ENCODE data around the gene RSU1. TPM values are rescaled to one million over a fixed set of nuclear protein-coding genes. Genes with fewer than 3 reads are reported as not detected.

RSU1 gene
- total RNA-seq, 1 donor from 2014 or later, result 33.7 TPM

DNA sequence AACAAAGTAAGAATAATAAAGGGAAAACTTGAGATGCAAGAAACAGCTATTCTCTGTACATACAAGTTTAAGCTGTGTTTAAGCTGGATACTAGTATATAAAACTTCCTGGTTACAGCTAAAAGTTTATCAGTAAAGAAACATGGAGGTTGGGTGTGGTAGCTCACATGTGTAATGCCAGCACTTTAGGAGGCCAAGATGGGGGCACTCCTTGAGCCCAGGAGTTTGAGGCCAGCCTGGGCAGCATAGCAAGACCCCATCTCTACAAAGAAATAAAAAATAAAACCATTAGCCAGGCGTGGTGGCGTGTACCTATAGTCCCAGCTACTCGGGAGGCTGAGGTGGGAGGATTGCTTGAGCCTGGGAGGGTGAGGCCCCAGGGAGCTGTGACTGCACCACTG, 3.2 kb downstream of the RSU1 start:
- Mint-ChIP-seq H3K9me3 (no peaks in the 10 kb centered on the region), H3K4me1 (peaks cover 30% of the 10 kb centered on the region)

DNA sequence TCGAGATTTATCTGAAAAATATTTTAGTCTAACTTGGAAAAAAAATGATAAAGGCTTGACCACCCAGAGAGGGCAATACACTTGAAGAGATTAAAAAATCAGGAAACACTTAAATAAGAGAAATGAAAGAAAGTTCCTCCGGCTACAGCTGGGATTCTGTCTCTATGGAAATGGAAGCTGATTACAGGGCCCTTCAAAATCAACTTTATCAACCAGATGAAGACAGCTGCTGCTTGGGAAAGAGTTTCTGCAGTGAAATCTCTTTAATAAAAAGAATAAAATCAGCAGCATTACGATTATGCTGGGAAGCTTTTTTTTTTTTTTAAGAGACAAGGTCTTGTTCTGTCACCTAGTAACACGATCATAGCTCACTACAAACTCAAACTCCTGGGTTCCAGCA, 4.5 kb downstream of the RSU1 start:
- DNase-seq (ENCODE audit: low read depth, low spot score), result no peak
- Mint-ChIP-seq H3K4me1 (peaks cover 24% of the 10 kb centered on the region), H3K9me3 (no peaks in the 10 kb centered on the region), H3K4me3 (no peak overlapping the region), H3K27me3 (ENCODE audit: low read depth) (peaks cover 2% of the 10 kb centered on the region), H3K36me3 (ENCODE audit: low read depth) (no peaks in the 10 kb centered on the region), H3K27ac (ENCODE audit: unreplicated experiment) (no peak overlapping the region)
- TF ChIP-seq, protein P1, sequence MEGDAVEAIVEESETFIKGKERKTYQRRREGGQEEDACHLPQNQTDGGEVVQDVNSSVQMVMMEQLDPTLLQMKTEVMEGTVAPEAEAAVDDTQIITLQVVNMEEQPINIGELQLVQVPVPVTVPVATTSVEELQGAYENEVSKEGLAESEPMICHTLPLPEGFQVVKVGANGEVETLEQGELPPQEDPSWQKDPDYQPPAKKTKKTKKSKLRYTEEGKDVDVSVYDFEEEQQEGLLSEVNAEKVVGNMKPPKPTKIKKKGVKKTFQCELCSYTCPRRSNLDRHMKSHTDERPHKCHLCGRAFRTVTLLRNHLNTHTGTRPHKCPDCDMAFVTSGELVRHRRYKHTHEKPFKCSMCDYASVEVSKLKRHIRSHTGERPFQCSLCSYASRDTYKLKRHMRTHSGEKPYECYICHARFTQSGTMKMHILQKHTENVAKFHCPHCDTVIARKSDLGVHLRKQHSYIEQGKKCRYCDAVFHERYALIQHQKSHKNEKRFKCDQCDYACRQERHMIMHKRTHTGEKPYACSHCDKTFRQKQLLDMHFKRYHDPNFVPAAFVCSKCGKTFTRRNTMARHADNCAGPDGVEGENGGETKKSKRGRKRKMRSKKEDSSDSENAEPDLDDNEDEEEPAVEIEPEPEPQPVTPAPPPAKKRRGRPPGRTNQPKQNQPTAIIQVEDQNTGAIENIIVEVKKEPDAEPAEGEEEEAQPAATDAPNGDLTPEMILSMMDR (conservative IDR thresholded peaks at IDR 0.05), result no peak

More for the DNA sequence above, 3.2 kb downstream of the RSU1 start:
- TF ChIP-seq, protein P1 (conservative IDR thresholded peaks at IDR 0.05), result no peak
- no peak overlapping the region for H3K27ac Mint-ChIP-seq (ENCODE audit: unreplicated experiment)
- no peak for DNase-seq (ENCODE audit: low read depth, low spot score)
- no peak overlapping the region for H3K4me3 Mint-ChIP-seq
- H3K27me3 Mint-ChIP-seq (ENCODE audit: low read depth), result peaks cover 10% of the 10 kb centered on the region
- no peaks in the 10 kb centered on the region for H3K36me3 Mint-ChIP-seq (ENCODE audit: low read depth)

DNA sequence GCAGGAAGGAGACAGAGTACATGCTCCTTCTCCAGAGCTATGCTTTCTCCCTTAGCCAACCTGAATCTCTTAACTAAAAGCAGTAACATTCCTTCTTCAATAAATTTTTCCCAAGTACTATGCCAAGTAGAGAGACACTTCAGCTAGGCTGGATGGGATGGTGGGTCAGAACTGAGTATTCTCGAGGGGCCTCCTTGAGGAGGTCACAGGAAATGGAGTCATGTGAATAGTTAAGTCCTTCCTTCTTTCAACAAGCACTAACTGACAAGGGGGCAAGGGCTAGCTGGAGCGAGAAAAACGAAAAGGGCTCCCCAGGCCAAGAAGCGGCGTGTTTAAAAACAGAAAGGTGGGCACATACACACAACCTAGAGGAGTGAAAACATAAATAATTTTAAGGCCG, 5.5 kb downstream of the RSU1 start:
- Mint-ChIP-seq H3K36me3 (ENCODE audit: low read depth) (peaks cover 4% of the 10 kb centered on the region), H3K4me1 (peaks cover 15% of the 10 kb centered on the region), H3K9me3 (no peaks in the 10 kb centered on the region), H3K27ac (ENCODE audit: unreplicated experiment) (no peak overlapping the region), H3K4me3 (peak overlapping the region; percentile 20), H3K27me3 (ENCODE audit: low read depth) (no peaks in the 10 kb centered on the region)
- DNase-seq (ENCODE audit: low read depth, low spot score), result no peak
- TF ChIP-seq, protein P1 (conservative IDR thresholded peaks at IDR 0.05), result no peak

DNA sequence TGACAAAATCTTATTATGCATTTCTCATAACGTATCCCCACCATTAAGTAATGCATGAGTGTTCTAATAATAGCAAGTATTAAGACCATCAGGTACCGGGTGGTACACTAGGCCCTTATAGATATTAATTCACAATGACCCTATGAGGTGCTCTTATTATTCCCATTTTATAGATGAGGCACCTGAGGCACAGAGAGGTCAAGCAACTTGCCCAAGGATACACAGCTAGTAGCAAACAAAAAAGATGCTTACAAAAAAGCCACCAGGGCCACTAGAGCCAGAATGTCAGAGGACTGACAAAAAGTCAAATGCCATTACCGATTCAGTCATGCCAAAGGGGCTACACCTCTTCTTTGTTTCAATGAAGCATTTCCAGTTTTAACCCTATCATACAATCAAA, 5.9 kb downstream of the RSU1 start:
- peaks cover 4% of the 10 kb centered on the region for H3K36me3 Mint-ChIP-seq (ENCODE audit: low read depth)
- no peak overlapping the region for H3K4me3 Mint-ChIP-seq
- no peaks in the 10 kb centered on the region for H3K27me3 Mint-ChIP-seq (ENCODE audit: low read depth)
- DNase-seq (ENCODE audit: low read depth, low spot score), result no peak
- no peak overlapping the region for H3K27ac Mint-ChIP-seq (ENCODE audit: unreplicated experiment)
- no peaks in the 10 kb centered on the region for H3K9me3 Mint-ChIP-seq
- peaks cover 13% of the 10 kb centered on the region for H3K4me1 Mint-ChIP-seq
- TF ChIP-seq, protein P1 (conservative IDR thresholded peaks at IDR 0.05), result no peak

DNA sequence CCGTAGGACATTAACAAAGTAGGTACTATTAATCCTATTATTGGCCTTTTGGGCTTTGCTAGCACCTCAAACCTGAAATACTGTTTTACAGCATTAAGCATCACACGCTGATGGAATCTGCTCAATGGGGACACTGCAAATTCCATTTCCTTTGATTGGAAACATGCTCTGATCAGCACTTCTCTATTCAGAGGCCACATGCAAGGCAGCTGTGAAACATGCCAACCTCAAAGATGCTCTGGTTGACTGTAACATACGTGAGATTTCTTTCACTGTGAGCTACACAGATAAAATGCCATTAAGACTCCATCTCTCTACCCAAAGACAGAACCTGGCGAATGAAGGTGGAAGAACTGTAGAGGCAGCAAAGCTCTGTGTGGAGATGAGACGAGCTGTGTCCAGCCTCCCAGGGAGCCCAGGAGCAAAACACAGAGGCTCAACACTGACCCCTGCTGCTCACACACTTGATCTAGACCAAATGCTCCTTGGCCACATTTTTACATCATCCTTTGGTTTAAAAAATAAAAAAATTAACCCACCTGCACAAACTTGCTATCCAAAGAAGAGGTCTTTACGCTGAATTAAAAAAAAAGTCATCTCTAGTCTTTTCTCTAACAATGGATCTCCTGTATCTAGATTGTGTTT, 8.0 kb downstream of the RSU1 start:
- DNase-seq (ENCODE audit: low read depth, low spot score), result peak; percentile 58
- Mint-ChIP-seq H3K27me3 (ENCODE audit: low read depth) (no peaks in the 10 kb centered on the region), H3K4me1 (peaks cover 3% of the 10 kb centered on the region), H3K4me3 (no peak overlapping the region), H3K36me3 (ENCODE audit: low read depth) (peaks cover 7% of the 10 kb centered on the region), H3K27ac (ENCODE audit: unreplicated experiment) (no peak overlapping the region), H3K9me3 (peaks cover 2% of the 10 kb centered on the region)
- TF ChIP-seq, protein P1 (conservative IDR thresholded peaks at IDR 0.05), result peak; percentile 64
